Mesenchymal stem cell (in vitro differentiated cells and primary cell): ENCODE data around the gene ADGRV1.
A peak's percentile ranks its signal among the peaks of the same experiment; 100 is the strongest.

Experiments used
- DNase-seq: peaks from one replicate; pipeline ENCODE4 v3.0.0-alpha.2; 2013
- H2AFZ ChIP-seq: one replicate; pipeline ENCODE4 v1.6.1; 2013; ENCODE audit warnings: low read depth, mild to moderate bottlenecking, control low read depth, inconsistent platforms, low read length, moderate library complexity
- H2AK5ac ChIP-seq: 2 replicates; pipeline ENCODE4 v1.6.1; 2013; ENCODE audit warnings: low read length, moderate library complexity, mild to moderate bottlenecking, inconsistent platforms; ENCODE audit not compliant: severe bottlenecking
- H2BK120ac ChIP-seq: one replicate; pipeline ENCODE4 v1.6.1; 2013; ENCODE audit warnings: low read depth, mild to moderate bottlenecking, inconsistent platforms, low read length, moderate library complexity
- H2BK12ac ChIP-seq, 2 experiments: one replicate each; pipeline ENCODE4 v1.6.1; 2013; ENCODE audit warnings: inconsistent platforms in 2 of 2, low read length in 2 of 2, mild to moderate bottlenecking in 2 of 2, moderate library complexity in 2 of 2, control low read depth in 1 of 2
- H2BK15ac ChIP-seq: one replicate; pipeline ENCODE4 v1.6.1; 2013; ENCODE audit warnings: mild to moderate bottlenecking, low read depth, inconsistent platforms; ENCODE audit not compliant: poor library complexity, severe bottlenecking
- H2BK5ac ChIP-seq: 2 replicates; pipeline ENCODE4 v1.6.1; 2013; ENCODE audit warnings: low read depth, mild to moderate bottlenecking, low read length, control low read depth, inconsistent platforms; ENCODE audit not compliant: poor library complexity, severe bottlenecking
- H3K14ac ChIP-seq, 2 experiments: one replicate each; pipeline ENCODE4 v1.6.1; 2013; ENCODE audit warnings: inconsistent platforms in 2 of 2, low read length in 2 of 2, control low read depth in 1 of 2, mild to moderate bottlenecking in 1 of 2, moderate library complexity in 1 of 2
- H3K18ac ChIP-seq, 2 experiments: one replicate each; pipeline ENCODE4 v1.6.1; 2013; ENCODE audit warnings: inconsistent platforms in 2 of 2, low read length in 2 of 2, control low read depth in 1 of 2, low read depth in 1 of 2, mild to moderate bottlenecking in 1 of 2
- H3K23ac ChIP-seq, 2 experiments: one replicate each; pipeline ENCODE4 v1.6.1; 2013; ENCODE audit warnings: inconsistent platforms in 2 of 2, low read length in 2 of 2, mild to moderate bottlenecking in 2 of 2, moderate library complexity in 2 of 2, control low read depth in 1 of 2
- H3K27ac ChIP-seq: 2 replicates; pipeline ENCODE4 v1.5.1; 2013; ENCODE audit warnings: mild to moderate bottlenecking, moderate library complexity, low read length, control low read depth, inconsistent platforms; ENCODE audit not compliant: poor library complexity, severe bottlenecking
- H3K27me3 ChIP-seq, 2 experiments: 2 replicates each; pipeline versions ENCODE4 v1.6.1 to v1.7.0; 2013; ENCODE audit warnings: low read length in 2 of 2, mild to moderate bottlenecking in 2 of 2, moderate library complexity in 2 of 2, control low read depth in 1 of 2, inconsistent platforms in 1 of 2; ENCODE audit not compliant: control insufficient read depth in 1 of 2, insufficient read depth in 1 of 2
- H3K36me3 ChIP-seq, 2 experiments: 2 replicates each; pipeline versions ENCODE4 v1.6.1 to v1.7.0; 2013; ENCODE audit warnings: low read length in 2 of 2, control low read depth in 1 of 2, inconsistent platforms in 1 of 2, low read depth in 1 of 2, mild to moderate bottlenecking in 1 of 2; ENCODE audit not compliant: insufficient read depth in 2 of 2, control insufficient read depth in 1 of 2
- H3K4ac ChIP-seq, 2 experiments: one replicate each; pipeline ENCODE4 v1.6.1; 2013; ENCODE audit warnings: inconsistent platforms in 2 of 2, low read length in 2 of 2, mild to moderate bottlenecking in 2 of 2, moderate library complexity in 2 of 2, control low read depth in 1 of 2, low read depth in 1 of 2
- H3K4me1 ChIP-seq: 2 replicates; pipeline ENCODE4 v1.6.1; 2013; ENCODE audit warnings: low read depth, low read length, control low read depth; ENCODE audit not compliant: control insufficient read depth, insufficient read depth
- H3K4me2 ChIP-seq: 2 replicates; pipeline ENCODE4 v1.6.1; 2013; ENCODE audit warnings: low read length, mild to moderate bottlenecking, inconsistent platforms; ENCODE audit not compliant: poor library complexity, severe bottlenecking
- H3K4me3 ChIP-seq, 2 experiments: 2 replicates each; pipeline versions ENCODE4 v1.5.1 to v1.7.0; 2013; ENCODE audit warnings: low read length in 2 of 2, mild to moderate bottlenecking in 2 of 2, control low read depth in 1 of 2, low read depth in 1 of 2; ENCODE audit not compliant: insufficient read depth in 1 of 2
- H3K79me1 ChIP-seq: replicated peaks from 2 replicates; pipeline ENCODE4 v1.6.1; 2013; ENCODE audit warnings: mild to moderate bottlenecking, control low read depth, low read length, inconsistent platforms; ENCODE audit not compliant: poor library complexity, severe bottlenecking
- H3K9ac ChIP-seq: 2 replicates; pipeline ENCODE4 v1.7.0; 2013; ENCODE audit warnings: mild to moderate bottlenecking, low read length, moderate library complexity
- H3K9me3 ChIP-seq: 2 replicates; pipeline ENCODE4 v1.7.0; 2013; ENCODE audit warnings: mild to moderate bottlenecking, low read length; ENCODE audit not compliant: control insufficient read depth
- H4K8ac ChIP-seq: one replicate; pipeline ENCODE4 v1.6.1; 2013; ENCODE audit warnings: inconsistent platforms, mild to moderate bottlenecking, low read length, moderate library complexity
- H4K91ac ChIP-seq: one replicate; pipeline ENCODE4 v1.6.1; 2013; ENCODE audit warnings: mild to moderate bottlenecking, low read length, inconsistent platforms
- WGBS: methylation state at CpG from one replicate; pipeline ENCODE4 v1.1.7; 2013; ENCODE audit warnings: mixed read lengths; 5-methylcytosine and 5-hydroxymethylcytosine counted together

Gene ADGRV1

DNA sequence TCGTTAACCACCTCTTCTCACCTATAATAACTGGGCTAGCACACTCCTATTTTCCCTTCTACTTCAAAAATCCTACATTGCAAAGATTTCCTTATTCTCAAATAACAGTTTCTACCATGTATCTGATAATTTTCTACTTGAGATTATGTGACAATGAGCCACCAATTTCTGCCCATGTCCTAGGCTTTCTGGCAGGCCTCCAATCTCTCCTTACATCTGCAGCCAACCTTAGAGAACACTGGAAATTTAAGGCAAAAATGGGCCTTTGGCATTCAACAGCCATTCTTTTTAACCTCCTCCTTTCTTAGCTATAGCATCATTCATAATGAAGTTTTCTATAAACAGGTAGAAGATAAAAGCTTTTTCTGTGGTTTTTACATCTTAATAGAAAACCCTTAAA is 599.4 kb downstream of the ADGRV1 start:
- H3K4me3 ChIP-seq: no peak overlapping the region
- no peak overlapping the region for H3K4me2 ChIP-seq
- no peak overlapping the region for H3K14ac ChIP-seq
- H3K4me1 ChIP-seq: peaks cover 7% of the 10 kb centered on the region
- DNase-seq: no peak
- H3K79me1 ChIP-seq: no peaks in the 10 kb centered on the region
- no peaks in the 10 kb centered on the region for H3K9me3 ChIP-seq
- H3K9ac ChIP-seq: no peak overlapping the region
- no peak overlapping the region for H4K8ac ChIP-seq
- no peak overlapping the region for H2AFZ ChIP-seq
- no peak overlapping the region for H2BK12ac ChIP-seq
- no peak overlapping the region for H3K27ac ChIP-seq
- no peak overlapping the region for H4K91ac ChIP-seq
- H2BK15ac ChIP-seq: no peak overlapping the region
- H2BK5ac ChIP-seq: no peak overlapping the region
- H3K36me3 ChIP-seq: no peaks in the 10 kb centered on the region
- H3K27me3 ChIP-seq: no peaks in the 10 kb centered on the region
- WGBS: 100% methylated on average over 1 of the region's 1 CpG
- no peak overlapping the region for H3K4ac ChIP-seq
- no peak overlapping the region for H2BK120ac ChIP-seq
- no peak overlapping the region for H3K18ac ChIP-seq
- no peak overlapping the region for H3K23ac ChIP-seq
- H2AK5ac ChIP-seq: no peak overlapping the region

DNA sequence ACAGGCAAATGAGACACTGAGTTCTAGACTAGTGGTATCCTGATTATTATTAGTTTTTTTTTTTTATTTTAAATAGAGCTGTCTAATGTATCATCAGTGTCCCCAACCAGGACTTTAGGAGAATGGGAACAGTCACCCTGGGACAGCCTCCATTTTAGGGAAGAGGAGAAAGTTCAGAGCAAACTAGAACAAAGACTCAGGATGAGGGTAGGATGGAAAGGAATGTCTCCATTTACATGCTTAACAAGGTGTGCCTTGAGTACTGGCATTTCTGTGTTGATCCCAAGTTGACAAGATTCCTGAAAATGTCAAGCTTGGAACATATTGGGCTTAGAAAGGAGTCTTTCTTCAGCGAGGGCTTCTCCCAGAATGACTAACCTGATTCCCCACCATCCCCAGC is 601.0 kb downstream of the ADGRV1 start:
- Histone ChIP-seq H3K9ac (no peak overlapping the region), H2BK15ac (no peak overlapping the region), H2AK5ac (no peak overlapping the region), H3K9me3 (no peaks in the 10 kb centered on the region), H3K79me1 (no peaks in the 10 kb centered on the region), H4K8ac (no peak overlapping the region), H3K14ac (no peak overlapping the region), H2BK12ac (no peak overlapping the region), H4K91ac (no peak overlapping the region), H3K27ac (no peak overlapping the region), H2AFZ (no peak overlapping the region), H2BK120ac (no peak overlapping the region), H3K36me3 (no peaks in the 10 kb centered on the region), H3K18ac (no peak overlapping the region), H3K4ac (no peak overlapping the region), H3K27me3 (no peaks in the 10 kb centered on the region), H2BK5ac (no peak overlapping the region), H3K23ac (no peak overlapping the region), H3K4me2 (no peak overlapping the region), H3K4me3 (no peak overlapping the region), H3K4me1 (peaks cover 9% of the 10 kb centered on the region)
- WGBS: 100% methylated on average over 1 of the region's 1 CpG
- DNase-seq: no peak

DNA sequence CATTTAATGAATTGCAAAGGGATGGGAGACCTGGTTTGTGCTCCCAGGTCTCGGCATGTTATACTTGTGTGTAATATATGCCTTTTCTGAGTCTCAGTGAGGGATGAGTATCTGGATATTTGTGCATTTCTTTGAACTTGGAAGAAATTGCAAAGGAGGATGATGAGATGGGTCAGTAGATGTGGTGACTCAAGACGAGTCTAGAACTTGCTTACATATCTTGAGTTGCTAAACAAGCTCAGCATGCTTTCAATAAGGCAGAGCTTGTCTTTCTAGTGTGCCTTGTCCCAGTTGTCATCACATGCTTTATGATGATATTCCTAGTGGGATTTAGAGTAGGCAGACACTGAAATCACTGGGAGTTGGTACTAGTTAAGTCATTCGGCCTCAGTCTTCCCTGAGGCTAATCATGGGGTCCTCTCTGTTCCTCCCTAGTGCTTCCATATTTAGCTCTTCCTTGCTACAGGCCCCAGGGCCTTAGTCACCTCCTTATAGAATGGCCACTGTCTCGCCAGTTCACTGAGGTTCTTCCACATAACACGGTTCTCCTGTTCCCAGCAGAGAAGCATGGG is 602.2 kb downstream of the ADGRV1 start:
- 87% methylated on average over 5 of the region's 5 CpGs for WGBS
- H3K9me3 ChIP-seq: no peaks in the 10 kb centered on the region
- H4K8ac ChIP-seq: no peak overlapping the region
- H2BK12ac ChIP-seq: no peak overlapping the region
- no peaks in the 10 kb centered on the region for H3K27me3 ChIP-seq
- H4K91ac ChIP-seq: no peak overlapping the region
- peaks cover 7% of the 10 kb centered on the region for H3K4me1 ChIP-seq
- H2AK5ac ChIP-seq: no peak overlapping the region
- H2BK120ac ChIP-seq: no peak overlapping the region
- no peak overlapping the region for H3K4me2 ChIP-seq
- no peaks in the 10 kb centered on the region for H3K79me1 ChIP-seq
- no peak overlapping the region for H3K18ac ChIP-seq
- peak; percentile 35 for DNase-seq
- H3K27ac ChIP-seq: no peak overlapping the region
- no peaks in the 10 kb centered on the region for H3K36me3 ChIP-seq
- no peak overlapping the region for H3K4ac ChIP-seq
- no peak overlapping the region for H3K9ac ChIP-seq
- H3K4me3 ChIP-seq: no peak overlapping the region
- no peak overlapping the region for H3K14ac ChIP-seq
- no peak overlapping the region for H3K23ac ChIP-seq
- no peak overlapping the region for H2AFZ ChIP-seq
- peak overlapping the region; percentile 44 for H2BK15ac ChIP-seq
- H2BK5ac ChIP-seq: no peak overlapping the region

DNA sequence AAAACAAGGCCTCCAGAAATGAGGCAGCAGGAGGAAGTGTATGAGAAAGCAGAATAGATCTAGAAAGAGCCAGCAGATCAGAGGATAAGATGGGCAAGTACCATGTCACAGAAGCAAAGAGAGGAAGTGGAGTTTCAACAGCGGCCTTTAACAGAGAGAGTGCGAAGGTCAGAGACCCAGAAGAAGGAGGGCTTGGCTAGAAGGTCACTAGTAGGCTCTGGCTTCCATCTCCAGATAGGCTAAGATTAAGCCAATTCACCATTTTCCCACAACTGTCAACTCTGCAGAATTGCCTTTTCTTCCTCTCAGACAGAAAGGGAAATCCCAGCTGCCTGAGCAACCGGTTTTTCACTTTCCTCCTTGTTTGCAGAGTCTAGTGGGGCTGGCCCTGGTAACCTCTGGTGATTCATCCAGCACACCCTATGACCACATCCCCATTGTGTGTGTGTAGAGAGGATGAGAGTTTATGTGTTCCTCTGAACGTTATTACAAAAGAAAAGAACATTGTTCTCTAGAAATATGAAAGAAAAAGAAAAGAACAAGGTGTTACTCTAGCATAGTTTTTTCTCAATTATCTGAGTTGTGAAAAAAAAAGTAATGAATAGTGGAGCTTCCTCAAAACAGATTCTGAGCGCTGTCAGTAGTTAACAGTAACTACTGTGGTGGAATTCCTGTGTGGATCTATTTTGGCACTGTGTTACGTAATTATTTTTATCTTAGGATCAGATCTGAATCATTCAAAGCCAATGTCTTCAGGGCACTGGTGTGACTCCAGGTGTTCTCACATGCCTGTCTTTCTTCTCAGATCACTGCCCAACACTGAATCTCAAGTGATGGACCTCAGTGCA is 604.2 kb downstream of the ADGRV1 start:
- no peaks in the 10 kb centered on the region for H3K79me1 ChIP-seq
- no peak overlapping the region for H2AK5ac ChIP-seq
- H3K4me3 ChIP-seq: no peak overlapping the region
- no peaks in the 10 kb centered on the region for H3K27me3 ChIP-seq
- H3K4me2 ChIP-seq: no peak overlapping the region
- peak; percentile 95 for DNase-seq
- peak overlapping the region; percentile 68 for H3K27ac ChIP-seq
- peak overlapping the region in 1 of 2 experiments; percentile 4 for H3K14ac ChIP-seq
- H3K4me1 ChIP-seq: peaks cover 7% of the 10 kb centered on the region
- H3K36me3 ChIP-seq: no peaks in the 10 kb centered on the region
- H3K23ac ChIP-seq: no peak overlapping the region
- peak overlapping the region; percentile 54 for H4K8ac ChIP-seq
- H2BK5ac ChIP-seq: no peak overlapping the region
- no peaks in the 10 kb centered on the region for H3K9me3 ChIP-seq
- H3K18ac ChIP-seq: peak overlapping the region; percentile 64 to 83
- no peak overlapping the region for H2AFZ ChIP-seq
- no peak overlapping the region for H4K91ac ChIP-seq
- peak overlapping the region; percentile 9 to 17 for H2BK12ac ChIP-seq
- H3K9ac ChIP-seq: peak overlapping the region; percentile 56
- no peak overlapping the region for H2BK120ac ChIP-seq
- no peak overlapping the region for H2BK15ac ChIP-seq
- 51% methylated on average over 4 of the region's 6 CpGs for WGBS
- peak overlapping the region in 1 of 2 experiments; percentile 65 for H3K4ac ChIP-seq
